Keratinocyte (primary cell): ENCODE results near the gene CDH22. TPM values are rescaled to one million over a fixed set of nuclear protein-coding genes. Genes with fewer than 3 reads are reported as not detected.

ENCODE experiments used
- DNase-seq: peaks from one replicate; pipeline ENCODE4 v3.0.0-alpha.2; 2011; ENCODE audit warnings: low read depth, missing footprints, low spot score
- FAIRE-seq: peaks from 2 replicates; lab custom pipeline; 2011; peaks lifted over from hg19 to GRCh38; lab: Jason Lieb, UNC
- H2AFZ ChIP-seq: 2 replicates; pipeline ENCODE4 v1.6.0; 2012; ENCODE audit warnings: low read length, control low read depth, inconsistent platforms; ENCODE audit not compliant: control insufficient read depth
- H3K27ac ChIP-seq: 2 replicates; pipeline ENCODE4 v1.5.1; 2011; ENCODE audit warnings: low read length; ENCODE audit not compliant: control insufficient read depth, insufficient read depth
- H3K27me3 ChIP-seq: 3 replicates; pipeline ENCODE4 v1.6.0; 2011; ENCODE audit warnings: low read length; ENCODE audit not compliant: control insufficient read depth, insufficient read depth; ENCODE audit errors: extremely low read depth
- H3K36me3 ChIP-seq, 2 experiments: 2 replicates in 1 of 2; 3 replicates in 1 of 2; pipeline ENCODE4 v1.5.1; 2011; ENCODE audit warnings: low read length in 2 of 2, mild to moderate bottlenecking in 1 of 2; ENCODE audit not compliant: control insufficient read depth in 2 of 2, insufficient read depth in 2 of 2; ENCODE audit errors: extremely low read depth in 1 of 2
- H3K4me1 ChIP-seq: 3 replicates; pipeline ENCODE4 v1.5.1; 2011; ENCODE audit warnings: low read length; ENCODE audit not compliant: control insufficient read depth, insufficient read depth; ENCODE audit errors: extremely low read depth
- H3K4me2 ChIP-seq: 3 replicates; pipeline ENCODE4 v1.6.0; 2011; ENCODE audit warnings: low read depth, low read length; ENCODE audit not compliant: control insufficient read depth, insufficient read depth; ENCODE audit errors: extremely low read depth
- H3K4me3 ChIP-seq, 3 experiments: fragments of 200-600 bp in 1 of 3; sonication (generic) in 1 of 3; 2 replicates in 2 of 3; 3 replicates in 1 of 3; pipeline ENCODE4 v1.5.1; 2011 to 2016; ENCODE audit warnings: low read length in 3 of 3, mild to moderate bottlenecking in 3 of 3, control low read depth in 2 of 3, inconsistent platforms in 1 of 3, low read depth in 1 of 3, mixed read lengths in 1 of 3, mixed run types in 1 of 3, moderate library complexity in 1 of 3; ENCODE audit not compliant: control insufficient read depth in 2 of 3, insufficient read depth in 2 of 3; ENCODE audit errors: extremely low read depth in 1 of 3
- H3K79me2 ChIP-seq: 2 replicates; pipeline ENCODE4 v1.6.0; 2012; ENCODE audit warnings: low read length; ENCODE audit not compliant: control insufficient read depth, insufficient read depth
- H3K9ac ChIP-seq: 3 replicates; pipeline ENCODE4 v1.6.0; 2011; ENCODE audit warnings: low read length; ENCODE audit not compliant: control insufficient read depth, insufficient read depth; ENCODE audit errors: extremely low read depth
- H3K9me1 ChIP-seq: 3 replicates; pipeline ENCODE4 v1.6.0; 2011; ENCODE audit warnings: low read length; ENCODE audit not compliant: control insufficient read depth, insufficient read depth; ENCODE audit errors: extremely low read depth
- H3K9me3 ChIP-seq: 2 replicates; pipeline ENCODE4 v1.5.1; 2012; ENCODE audit warnings: low read depth, low read length; ENCODE audit not compliant: control insufficient read depth
- H4K20me1 ChIP-seq: 3 replicates; pipeline ENCODE4 v1.6.0; 2011; ENCODE audit warnings: low read length; ENCODE audit not compliant: control insufficient read depth, insufficient read depth; ENCODE audit errors: extremely low read depth
- EZH2 ChIP-seq: IDR thresholded peaks from one replicate; pipeline ENCODE4 v1.6.1; 2012; ENCODE audit warnings: inconsistent platforms, mild to moderate bottlenecking, low read length, moderate library complexity
- dilution Hi-C: fragments of 300-500 bp; cut with MboI; formaldehyde crosslinking; loops from one replicate; pipeline ENCODE4 v1.7.0; 2020; ENCODE audit warnings: low sequenced_read_pairs; ENCODE audit not compliant: extremely low pct_ligation_motif_present
- polyA plus RNA-seq, 5 experiments: library from polyadenylated mRNA; depleted of rRNA in 3 of 5; stranded (reverse) in 3 of 5; stranded (forward) in 1 of 5; unstranded in 1 of 5; fragments of >200 nt; gene quantifications; 1 replicate in 1 of 5; 2 replicates in 3 of 5; 3 replicates in 1 of 5; pipeline versions ENCODE4 v1.2.1 to v1.2.3, GENCODE V29; 2011 to 2012; ENCODE audit warnings: missing spikeins in 2 of 5, low read depth in 1 of 5, low replicate concordance in 1 of 5
- TF ChIP-seq, protein P1 (sequence below), 3 experiments: IDR thresholded peaks in 1 of 3; conservative IDR thresholded peaks in 1 of 3; optimal IDR thresholded peaks in 1 of 3; 2 replicates in 2 of 3; 3 replicates in 1 of 3; pipeline versions ENCODE3 to v1.5.1; 2011; ENCODE audit warnings: low read length in 3 of 3, mild to moderate bottlenecking in 3 of 3, moderate library complexity in 2 of 3, control low read depth in 1 of 3, inconsistent platforms in 1 of 3; ENCODE audit not compliant: insufficient read depth in 2 of 3; ENCODE audit errors: extremely low read depth in 1 of 3

The CDH22 gene
- polyA plus RNA-seq, 1 donor (not counting 4 experiments of a cell fraction or from before 2014, with no cell fraction given): not detected

DNA sequence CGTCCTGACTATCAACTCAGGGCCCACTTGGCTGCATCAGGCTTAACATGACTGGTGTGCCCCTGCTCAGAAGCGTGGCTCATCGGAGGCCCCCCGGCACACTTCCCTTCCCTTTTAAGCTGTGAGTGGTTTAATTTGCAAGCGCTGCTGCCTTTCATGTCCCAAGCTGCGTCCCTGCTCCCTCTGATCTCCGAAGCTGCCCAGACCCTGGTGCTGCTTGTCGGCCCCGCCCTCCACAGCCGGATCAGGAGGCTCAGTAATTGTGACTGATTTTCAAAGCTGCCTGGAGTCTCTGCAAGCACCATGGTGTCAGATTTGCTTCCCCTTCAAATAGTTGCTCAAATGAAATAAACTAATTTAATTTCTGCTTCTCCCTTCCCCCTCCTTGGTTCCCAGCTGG, 71.1 kb downstream of the CDH22 start:
- DNase-seq (no peak), FAIRE-seq (no peak)
- no peaks in the 10 kb centered on the region for H4K20me1 ChIP-seq
- no peak overlapping the region for H3K4me2 ChIP-seq
- H3K9me1 ChIP-seq: no peaks in the 10 kb centered on the region
- no peak overlapping the region for H3K27ac ChIP-seq
- dilution Hi-C loops: no loop called here
- H2AFZ ChIP-seq: no peak overlapping the region
- no peaks in the 10 kb centered on the region for H3K9me3 ChIP-seq
- H3K4me3 ChIP-seq: no peak overlapping the region
- no peak for TF ChIP-seq EZH2
- TF ChIP-seq, protein P1, sequence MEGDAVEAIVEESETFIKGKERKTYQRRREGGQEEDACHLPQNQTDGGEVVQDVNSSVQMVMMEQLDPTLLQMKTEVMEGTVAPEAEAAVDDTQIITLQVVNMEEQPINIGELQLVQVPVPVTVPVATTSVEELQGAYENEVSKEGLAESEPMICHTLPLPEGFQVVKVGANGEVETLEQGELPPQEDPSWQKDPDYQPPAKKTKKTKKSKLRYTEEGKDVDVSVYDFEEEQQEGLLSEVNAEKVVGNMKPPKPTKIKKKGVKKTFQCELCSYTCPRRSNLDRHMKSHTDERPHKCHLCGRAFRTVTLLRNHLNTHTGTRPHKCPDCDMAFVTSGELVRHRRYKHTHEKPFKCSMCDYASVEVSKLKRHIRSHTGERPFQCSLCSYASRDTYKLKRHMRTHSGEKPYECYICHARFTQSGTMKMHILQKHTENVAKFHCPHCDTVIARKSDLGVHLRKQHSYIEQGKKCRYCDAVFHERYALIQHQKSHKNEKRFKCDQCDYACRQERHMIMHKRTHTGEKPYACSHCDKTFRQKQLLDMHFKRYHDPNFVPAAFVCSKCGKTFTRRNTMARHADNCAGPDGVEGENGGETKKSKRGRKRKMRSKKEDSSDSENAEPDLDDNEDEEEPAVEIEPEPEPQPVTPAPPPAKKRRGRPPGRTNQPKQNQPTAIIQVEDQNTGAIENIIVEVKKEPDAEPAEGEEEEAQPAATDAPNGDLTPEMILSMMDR (optimal IDR thresholded peaks at IDR 0.05 in 1 of 3, IDR thresholded peaks at IDR 0.05 in 1 of 3, conservative IDR thresholded peaks at IDR 0.05 in 1 of 3; ENCODE audit: extremely low read depth in 1 of 3, insufficient read depth in 2 of 3, low read length in 3 of 3): no peak
- no peaks in the 10 kb centered on the region for H3K27me3 ChIP-seq
- H3K4me1 ChIP-seq: no peaks in the 10 kb centered on the region
- H3K36me3 ChIP-seq: no peaks in the 10 kb centered on the region
- no peak overlapping the region for H3K9ac ChIP-seq
- no peaks in the 10 kb centered on the region for H3K79me2 ChIP-seq

DNA sequence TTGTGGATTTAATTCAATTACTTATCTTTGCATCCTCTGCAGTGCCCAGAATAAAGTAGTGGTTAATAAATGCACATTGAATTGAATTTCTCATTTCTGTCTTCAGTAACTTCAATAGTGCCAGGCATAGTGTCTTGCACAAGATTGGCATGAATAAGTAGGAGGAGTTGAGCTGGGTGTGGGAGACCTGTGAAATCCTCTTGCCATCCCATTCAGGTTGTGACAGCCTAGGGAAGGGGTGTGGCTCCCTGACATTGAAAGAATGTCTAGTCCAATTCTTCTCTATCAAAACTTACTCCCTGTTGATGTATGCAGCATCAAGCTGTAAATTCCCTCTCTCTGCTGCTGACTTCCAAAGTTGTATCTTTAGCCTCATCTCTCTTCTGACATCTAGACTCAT, 73.2 kb downstream of the CDH22 start:
- Histone ChIP-seq H3K79me2 (no peaks in the 10 kb centered on the region), H3K36me3 (no peaks in the 10 kb centered on the region), H3K4me2 (no peak overlapping the region), H3K9me3 (no peaks in the 10 kb centered on the region), H3K27me3 (no peaks in the 10 kb centered on the region), H3K27ac (no peak overlapping the region), H4K20me1 (no peaks in the 10 kb centered on the region), H3K4me1 (no peaks in the 10 kb centered on the region), H2AFZ (no peak overlapping the region), H3K4me3 (no peak overlapping the region), H3K9ac (no peak overlapping the region), H3K9me1 (no peaks in the 10 kb centered on the region)
- TF ChIP-seq, protein P1 (optimal IDR thresholded peaks at IDR 0.05 in 1 of 3, IDR thresholded peaks at IDR 0.05 in 1 of 3, conservative IDR thresholded peaks at IDR 0.05 in 1 of 3; ENCODE audit: extremely low read depth in 1 of 3, insufficient read depth in 2 of 3, low read length in 3 of 3): no peak
- TF ChIP-seq EZH2: no peak
- dilution Hi-C loops: no loop called here
- FAIRE-seq (no peak), DNase-seq (no peak)
